Measurements from ENCODE around the gene CBX1. TPM values are rescaled to one million over a fixed set of nuclear protein-coding genes. Genes with fewer than 3 reads are reported as not detected.

Gene CBX1
- total and polyA plus RNA-seq, 4 donors, result 3.4 to 11.6 (median 9.6) TPM

DNA sequence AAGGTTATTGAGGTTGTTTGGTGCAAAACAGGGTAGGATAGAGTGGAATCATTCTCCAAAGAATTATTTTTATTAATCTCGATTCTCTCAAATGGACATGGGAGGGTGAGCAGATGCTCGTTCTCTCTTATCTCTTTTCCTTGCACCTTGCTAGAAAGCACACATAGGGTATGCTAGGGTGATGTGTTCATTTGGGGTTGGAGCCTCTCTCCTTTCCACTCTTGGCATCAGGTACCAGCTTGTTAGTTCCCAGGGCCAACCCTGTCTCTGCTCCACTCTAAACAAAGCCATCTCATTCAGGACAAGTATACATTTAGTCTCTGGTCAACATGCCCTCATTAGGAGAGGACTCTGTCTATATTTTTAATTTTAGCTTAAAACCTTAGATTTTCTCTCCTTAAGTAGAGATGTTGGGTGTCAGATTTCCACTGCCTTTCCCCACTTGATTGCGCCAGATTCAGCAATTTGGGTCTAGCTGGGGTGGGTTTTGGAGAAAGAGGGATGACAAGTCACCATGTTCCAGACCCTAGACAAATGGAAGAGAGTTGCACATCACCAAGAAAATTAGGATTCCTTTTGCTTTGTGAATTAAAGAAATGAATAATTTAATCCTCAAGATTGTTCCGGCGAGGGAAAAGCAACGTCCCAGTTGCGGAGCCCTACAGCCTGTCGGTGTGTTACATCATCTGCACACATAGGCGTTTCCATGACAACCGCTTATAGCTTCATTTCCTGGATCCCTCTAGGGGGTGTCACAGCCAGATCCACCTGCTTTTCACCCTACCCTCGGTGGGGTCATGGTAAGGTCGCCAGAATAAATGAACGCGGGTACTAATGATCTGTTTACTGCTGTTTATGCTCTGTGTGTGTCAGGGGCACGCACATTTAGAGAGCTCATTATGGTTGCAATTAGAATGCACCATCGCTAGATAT lies 47.8 kb upstream of the CBX1 start:
- H3K9ac ChIP-seq (ENCODE audit: low read depth in 1 of 2, low read length in 2 of 2), result peak overlapping the region in 1 of 2 donors; percentile 33
- H3K4me1 ChIP-seq (ENCODE audit: control insufficient read depth in 4 of 4, insufficient read depth in 4 of 4, low read length in 3 of 4), result peaks cover 0 to 12% (median 10%) of the 10 kb centered on the region in 4 donors
- no peak overlapping the region for H3K27ac ChIP-seq (ENCODE audit: low read depth in 1 of 2, low read length in 2 of 2)
- no peaks in the 10 kb centered on the region for H3K9me3 ChIP-seq (ENCODE audit: control insufficient read depth in 4 of 4, low read length in 3 of 4)
- 70% methylated on average over 16 of the region's 16 CpGs for WGBS
- peaks cover 0 to 7% (median 3%) of the 10 kb centered on the region in 4 donors for H3K36me3 ChIP-seq (ENCODE audit: control insufficient read depth in 4 of 4, insufficient read depth in 3 of 4, low read depth in 1 of 4, low read length in 3 of 4)
- H3K4me3 ChIP-seq (ENCODE audit: low read depth in 1 of 3, low read length in 3 of 3), result no peak overlapping the region
- no peak for DNase-seq (ENCODE audit: low spot score)
- H3K27me3 ChIP-seq (ENCODE audit: control insufficient read depth in 4 of 4, insufficient read depth in 4 of 4, low read length in 3 of 4), result no peaks in the 10 kb centered on the region
- TF ChIP-seq FOXA2 (IDR thresholded peaks at IDR 0.05) (no peak), JUND (IDR thresholded peaks at IDR 0.05) (no peak), TAF1 (conservative IDR thresholded peaks at IDR 0.05) (no peak), SP1 (IDR thresholded peaks at IDR 0.05) (no peak), EGR1 (IDR thresholded peaks at IDR 0.05; ENCODE audit: low read depth in 2 of 2) (no peak), GABPA (IDR thresholded peaks at IDR 0.05 in 1 of 2, conservative IDR thresholded peaks at IDR 0.05 in 1 of 2) (no peak), YY1 (IDR thresholded peaks at IDR 0.05) (no peak), RAD21 (IDR thresholded peaks at IDR 0.05) (no peak)
- TF ChIP-seq, protein P1, sequence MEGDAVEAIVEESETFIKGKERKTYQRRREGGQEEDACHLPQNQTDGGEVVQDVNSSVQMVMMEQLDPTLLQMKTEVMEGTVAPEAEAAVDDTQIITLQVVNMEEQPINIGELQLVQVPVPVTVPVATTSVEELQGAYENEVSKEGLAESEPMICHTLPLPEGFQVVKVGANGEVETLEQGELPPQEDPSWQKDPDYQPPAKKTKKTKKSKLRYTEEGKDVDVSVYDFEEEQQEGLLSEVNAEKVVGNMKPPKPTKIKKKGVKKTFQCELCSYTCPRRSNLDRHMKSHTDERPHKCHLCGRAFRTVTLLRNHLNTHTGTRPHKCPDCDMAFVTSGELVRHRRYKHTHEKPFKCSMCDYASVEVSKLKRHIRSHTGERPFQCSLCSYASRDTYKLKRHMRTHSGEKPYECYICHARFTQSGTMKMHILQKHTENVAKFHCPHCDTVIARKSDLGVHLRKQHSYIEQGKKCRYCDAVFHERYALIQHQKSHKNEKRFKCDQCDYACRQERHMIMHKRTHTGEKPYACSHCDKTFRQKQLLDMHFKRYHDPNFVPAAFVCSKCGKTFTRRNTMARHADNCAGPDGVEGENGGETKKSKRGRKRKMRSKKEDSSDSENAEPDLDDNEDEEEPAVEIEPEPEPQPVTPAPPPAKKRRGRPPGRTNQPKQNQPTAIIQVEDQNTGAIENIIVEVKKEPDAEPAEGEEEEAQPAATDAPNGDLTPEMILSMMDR (IDR thresholded peaks at IDR 0.05; ENCODE audit: low read depth, low read length, missing input control), result no peak
- TF ChIP-seq, protein P2, sequence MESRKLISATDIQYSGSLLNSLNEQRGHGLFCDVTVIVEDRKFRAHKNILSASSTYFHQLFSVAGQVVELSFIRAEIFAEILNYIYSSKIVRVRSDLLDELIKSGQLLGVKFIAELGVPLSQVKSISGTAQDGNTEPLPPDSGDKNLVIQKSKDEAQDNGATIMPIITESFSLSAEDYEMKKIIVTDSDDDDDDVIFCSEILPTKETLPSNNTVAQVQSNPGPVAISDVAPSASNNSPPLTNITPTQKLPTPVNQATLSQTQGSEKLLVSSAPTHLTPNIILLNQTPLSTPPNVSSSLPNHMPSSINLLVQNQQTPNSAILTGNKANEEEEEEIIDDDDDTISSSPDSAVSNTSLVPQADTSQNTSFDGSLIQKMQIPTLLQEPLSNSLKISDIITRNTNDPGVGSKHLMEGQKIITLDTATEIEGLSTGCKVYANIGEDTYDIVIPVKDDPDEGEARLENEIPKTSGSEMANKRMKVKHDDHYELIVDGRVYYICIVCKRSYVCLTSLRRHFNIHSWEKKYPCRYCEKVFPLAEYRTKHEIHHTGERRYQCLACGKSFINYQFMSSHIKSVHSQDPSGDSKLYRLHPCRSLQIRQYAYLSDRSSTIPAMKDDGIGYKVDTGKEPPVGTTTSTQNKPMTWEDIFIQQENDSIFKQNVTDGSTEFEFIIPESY (IDR thresholded peaks at IDR 0.05), result no peak

DNA sequence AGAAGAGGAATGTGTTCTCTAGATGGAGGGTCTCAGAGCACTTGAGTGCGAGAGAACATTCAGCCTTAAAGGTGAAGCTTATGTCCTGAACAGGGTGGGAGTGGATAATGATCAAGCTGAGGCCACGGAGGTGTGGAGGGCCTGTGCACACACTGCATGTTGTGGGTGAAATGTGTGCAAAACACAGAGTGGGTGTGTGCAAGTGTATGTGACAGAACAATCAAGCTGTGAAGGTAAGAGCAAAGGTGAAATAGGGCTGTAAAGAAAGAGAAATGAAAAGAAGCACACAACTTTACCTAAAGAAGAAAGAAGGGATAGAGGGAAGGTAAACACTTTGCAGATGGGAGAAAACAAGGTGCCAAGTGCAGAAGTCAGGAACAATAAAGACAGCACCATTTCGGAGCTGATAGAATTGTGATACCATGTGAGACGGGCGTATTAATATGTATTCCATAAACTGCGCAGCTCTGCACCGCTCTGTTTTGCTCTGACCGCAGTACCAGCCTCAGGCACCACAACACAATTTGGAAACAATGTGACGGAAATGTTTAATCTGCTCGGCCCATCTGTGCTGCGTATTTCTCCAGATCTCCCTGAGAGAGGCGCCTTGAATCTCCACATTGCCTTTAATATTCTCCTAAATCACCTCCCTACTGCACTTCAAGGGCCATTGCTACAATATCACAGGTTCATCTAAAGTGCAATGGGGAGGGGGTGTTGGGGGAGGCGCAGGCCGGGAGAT lies 46.9 kb upstream of the CBX1 start:
- Histone ChIP-seq H3K4me1 (ENCODE audit: control insufficient read depth in 4 of 4, insufficient read depth in 4 of 4, low read length in 3 of 4) (peaks cover 0 to 3% (median 1%) of the 10 kb centered on the region in 4 donors), H3K9me3 (ENCODE audit: control insufficient read depth in 4 of 4, low read length in 3 of 4) (no peaks in the 10 kb centered on the region), H3K27me3 (ENCODE audit: control insufficient read depth in 4 of 4, insufficient read depth in 4 of 4, low read length in 3 of 4) (no peaks in the 10 kb centered on the region), H3K27ac (ENCODE audit: low read depth in 1 of 2, low read length in 2 of 2) (no peak overlapping the region), H3K4me3 (ENCODE audit: low read depth in 1 of 3, low read length in 3 of 3) (no peak overlapping the region), H3K9ac (ENCODE audit: low read depth in 1 of 2, low read length in 2 of 2) (no peak overlapping the region), H3K36me3 (ENCODE audit: control insufficient read depth in 4 of 4, insufficient read depth in 3 of 4, low read depth in 1 of 4, low read length in 3 of 4) (peaks cover 0 to 9% (median 5%) of the 10 kb centered on the region in 4 donors)
- WGBS, result 94% methylated on average over 14 of the region's 14 CpGs
- no peak for DNase-seq (ENCODE audit: low spot score)
- no peak for TF ChIP-seq HNF4A (conservative IDR thresholded peaks at IDR 0.05)
- TF ChIP-seq GABPA (IDR thresholded peaks at IDR 0.05 in 1 of 2, conservative IDR thresholded peaks at IDR 0.05 in 1 of 2), result no peak
- TF ChIP-seq, protein P1 (IDR thresholded peaks at IDR 0.05; ENCODE audit: low read depth, low read length, missing input control), result no peak
- no peak for TF ChIP-seq SP1 (IDR thresholded peaks at IDR 0.05)
- TF ChIP-seq RAD21 (IDR thresholded peaks at IDR 0.05), result no peak
- no peak for TF ChIP-seq FOXA1 (IDR thresholded peaks at IDR 0.05)
- TF ChIP-seq YY1 (IDR thresholded peaks at IDR 0.05), result no peak
- TF ChIP-seq JUND (IDR thresholded peaks at IDR 0.05), result no peak
- no peak for TF ChIP-seq HNF4G (IDR thresholded peaks at IDR 0.05)
- TF ChIP-seq, protein P3, sequence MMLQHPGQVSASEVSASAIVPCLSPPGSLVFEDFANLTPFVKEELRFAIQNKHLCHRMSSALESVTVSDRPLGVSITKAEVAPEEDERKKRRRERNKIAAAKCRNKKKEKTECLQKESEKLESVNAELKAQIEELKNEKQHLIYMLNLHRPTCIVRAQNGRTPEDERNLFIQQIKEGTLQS (IDR thresholded peaks at IDR 0.05), result no peak
- TF ChIP-seq NR2F2 (IDR thresholded peaks at IDR 0.05), result no peak
- no peak for TF ChIP-seq EGR1 (IDR thresholded peaks at IDR 0.05; ENCODE audit: low read depth in 2 of 2)
- TF ChIP-seq, protein P2 (IDR thresholded peaks at IDR 0.05), result no peak
- TF ChIP-seq RXRA (IDR thresholded peaks at IDR 0.05), result no peak
- TF ChIP-seq TAF1 (conservative IDR thresholded peaks at IDR 0.05), result no peak
